GM12872 (cell line): ENCODE results near the gene UGT2A2.

ENCODE experiments used
- TF ChIP-seq, protein P1 (sequence below): IDR thresholded peaks from 3 replicates; pipeline ENCODE4 v1.5.1; 2011; ENCODE audit warnings: low read depth, mild to moderate bottlenecking, low read length, moderate library complexity; ENCODE audit not compliant: insufficient read depth

The UGT2A2 gene

GRCh38 chr4:69568787-69569186, 70.7 kb downstream of the UGT2A2 start:
- TF ChIP-seq, protein P1, sequence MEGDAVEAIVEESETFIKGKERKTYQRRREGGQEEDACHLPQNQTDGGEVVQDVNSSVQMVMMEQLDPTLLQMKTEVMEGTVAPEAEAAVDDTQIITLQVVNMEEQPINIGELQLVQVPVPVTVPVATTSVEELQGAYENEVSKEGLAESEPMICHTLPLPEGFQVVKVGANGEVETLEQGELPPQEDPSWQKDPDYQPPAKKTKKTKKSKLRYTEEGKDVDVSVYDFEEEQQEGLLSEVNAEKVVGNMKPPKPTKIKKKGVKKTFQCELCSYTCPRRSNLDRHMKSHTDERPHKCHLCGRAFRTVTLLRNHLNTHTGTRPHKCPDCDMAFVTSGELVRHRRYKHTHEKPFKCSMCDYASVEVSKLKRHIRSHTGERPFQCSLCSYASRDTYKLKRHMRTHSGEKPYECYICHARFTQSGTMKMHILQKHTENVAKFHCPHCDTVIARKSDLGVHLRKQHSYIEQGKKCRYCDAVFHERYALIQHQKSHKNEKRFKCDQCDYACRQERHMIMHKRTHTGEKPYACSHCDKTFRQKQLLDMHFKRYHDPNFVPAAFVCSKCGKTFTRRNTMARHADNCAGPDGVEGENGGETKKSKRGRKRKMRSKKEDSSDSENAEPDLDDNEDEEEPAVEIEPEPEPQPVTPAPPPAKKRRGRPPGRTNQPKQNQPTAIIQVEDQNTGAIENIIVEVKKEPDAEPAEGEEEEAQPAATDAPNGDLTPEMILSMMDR, result no peak

DNA sequence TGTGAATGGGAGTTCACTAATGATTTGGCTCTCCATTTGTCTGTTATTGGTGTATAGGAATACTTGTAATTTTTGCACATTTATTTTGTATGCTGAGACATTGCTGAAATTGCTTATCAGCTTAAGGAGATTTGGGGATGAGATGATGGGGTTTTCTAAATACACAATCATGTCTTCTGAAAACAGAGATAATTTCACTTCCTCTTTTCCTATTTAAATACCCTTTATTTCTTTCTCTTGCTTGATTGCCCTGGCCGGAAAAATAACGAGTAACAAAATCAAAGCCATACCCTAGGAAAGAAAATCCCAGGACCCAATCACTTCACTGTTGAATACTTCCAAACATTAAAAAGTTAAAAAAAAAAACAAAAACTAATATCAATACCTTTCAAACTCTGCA, 76.0 kb downstream of the UGT2A2 start:
- TF ChIP-seq, protein P1, result no peak

DNA sequence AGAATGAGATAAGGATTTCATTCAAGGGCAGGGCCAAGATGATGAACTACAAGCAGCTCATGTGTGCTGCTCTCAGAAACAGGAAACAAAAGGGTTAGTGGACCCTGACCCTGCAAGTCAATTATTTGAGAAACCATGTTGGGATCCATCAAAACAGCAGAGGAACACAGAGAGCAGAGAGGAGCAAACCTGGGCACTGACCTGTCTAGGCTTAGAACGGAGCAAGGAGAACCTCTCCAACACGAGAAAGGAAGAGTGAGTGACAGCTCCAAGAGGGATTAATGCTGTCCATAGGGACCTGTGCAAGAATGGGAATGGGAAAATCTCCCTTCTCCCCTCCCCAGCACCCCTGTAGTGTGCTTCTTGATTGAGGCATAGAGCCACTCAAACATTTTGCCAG, 89.8 kb downstream of the UGT2A2 start:
- TF ChIP-seq, protein P1, result no peak

GRCh38 chr4:69546134-69546765, 93.2 kb downstream of the UGT2A2 start:
- TF ChIP-seq, protein P1, result no peak
